Body of pancreas (tissue), 4 donors: ENCODE data around the gene PTPRN2.

Experiments used
- CTCF ChIP-seq, 7 experiments: fragments of 450-650 bp in 4 of 7; fragments of 200-600 bp in 3 of 7; sonication (generic) in 3 of 7; IDR thresholded peaks; one replicate each; pipeline ENCODE4 v1.5.1; 2016 to 2019; ENCODE audit warnings: antibody characterized with exemption in 7 of 7
- POLR2A ChIP-seq, 3 donors: fragments of 450-650 bp; IDR thresholded peaks; one replicate each; pipeline ENCODE4 v1.6.1; 2016; ENCODE audit warnings: antibody characterized with exemption in 3 of 3, mild to moderate bottlenecking in 2 of 3

DNA sequence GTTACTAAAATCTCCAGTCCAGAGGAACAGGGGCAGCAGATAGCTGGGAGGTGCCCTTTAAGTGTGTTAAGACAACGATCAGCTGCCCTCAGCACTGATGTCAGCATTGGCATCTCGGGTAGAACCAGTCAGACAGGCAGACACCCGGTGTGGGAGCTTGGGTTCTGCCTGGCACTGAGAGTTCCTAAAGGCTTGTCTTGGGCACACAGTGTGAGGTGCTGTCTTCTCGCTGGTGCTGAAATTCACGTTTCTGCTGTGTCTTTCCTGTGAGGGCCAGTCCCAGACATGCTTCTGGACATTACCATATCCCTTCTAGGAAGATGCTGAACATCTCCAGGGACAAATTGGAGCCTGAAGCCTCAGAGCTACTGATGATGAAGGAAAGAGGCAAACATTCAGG is 1094.6 kb downstream of the PTPRN2 start:
- TF ChIP-seq CTCF (IDR thresholded peaks at IDR 0.05), result no peak
- no peak for TF ChIP-seq POLR2A (IDR thresholded peaks at IDR 0.05)
